GM21737 (cell line): Measurements from ENCODE around the gene TMCC2.
"Not testable (repeated sequence)": the region's sequence is repeated elsewhere in the genome, so short reads cannot be mapped to it uniquely, and the experiment has no call there.

Experiments
- ATAC-seq: cut with Tn5 transposase; IDR thresholded peaks from one replicate; pipeline ENCODE4 v1.9.1; 2021; ENCODE audit warnings: mild to moderate bottlenecking, moderate library complexity; ENCODE audit not compliant: unreplicated experiment

The TMCC2 gene

GRCh38 chr1:205211839-205212536, 15.8 kb upstream of the TMCC2 start:
- ATAC-seq, result peak; percentile 35

DNA sequence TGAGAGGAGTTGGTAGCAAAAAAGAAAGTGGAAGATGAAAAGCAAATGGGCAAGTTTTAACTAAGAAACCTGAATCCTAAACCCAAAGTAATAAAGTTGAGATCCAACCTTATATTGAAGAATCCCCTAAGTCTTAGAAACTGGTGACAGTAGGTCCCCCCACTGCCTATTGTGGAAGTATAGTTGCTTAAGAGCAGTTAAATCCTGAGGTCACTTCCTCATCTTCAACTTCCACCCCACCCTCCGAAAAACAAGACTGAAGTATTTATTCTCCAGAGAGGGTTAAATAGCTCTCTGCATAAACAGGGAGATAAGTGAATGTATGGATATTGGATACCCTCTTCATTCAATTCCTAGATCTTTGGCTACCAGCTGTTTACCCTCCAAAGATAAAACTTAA, 13.0 kb upstream of the TMCC2 start:
- ATAC-seq, result no peak

- no peak for ATAC-seq
These were observed 11.2 kb upstream of the TMCC2 start for GRCh38 chr1:205216588-205216987.

DNA sequence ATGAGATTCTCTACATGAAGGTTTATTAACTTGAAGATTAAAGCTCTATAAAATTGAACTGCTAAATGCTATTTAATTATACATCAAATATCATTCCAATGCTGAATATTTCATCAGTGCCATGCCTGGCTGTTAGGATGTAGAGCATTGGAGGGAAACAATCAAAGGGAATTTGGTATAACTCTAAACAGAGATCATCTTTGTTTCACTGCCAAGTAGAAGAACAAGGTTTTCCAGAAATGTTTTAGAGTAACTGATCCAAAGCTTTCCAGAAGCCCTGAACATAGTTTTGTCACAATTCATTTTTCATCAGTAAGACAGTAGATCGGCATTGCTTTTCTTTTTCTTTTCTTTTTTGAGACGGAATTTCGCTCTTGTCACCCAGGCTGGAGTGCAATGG, 10.3 kb upstream of the TMCC2 start:
- no peak for ATAC-seq

DNA sequence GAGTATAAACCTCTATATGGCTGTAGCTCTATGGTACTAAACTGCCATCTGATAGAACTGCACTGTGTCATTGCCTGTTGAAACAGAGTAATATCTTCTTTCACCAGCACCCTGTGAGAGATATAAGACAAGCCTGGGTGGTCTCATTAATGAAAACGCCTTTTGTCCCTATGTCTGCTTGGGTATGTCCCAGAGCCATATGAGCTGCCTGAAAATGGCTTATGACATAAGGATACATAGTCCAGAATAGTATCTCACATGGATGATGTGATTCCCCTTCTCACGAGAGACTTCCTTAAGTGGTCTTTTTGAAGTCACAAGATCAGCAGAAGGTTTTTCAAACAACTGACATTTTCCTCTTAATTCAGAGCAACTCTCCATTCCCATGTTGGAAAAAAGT, 7.3 kb upstream of the TMCC2 start:
- no peak for ATAC-seq

GRCh38 chr1:205224736-205225135, 3.0 kb upstream of the TMCC2 start:
- no peak for ATAC-seq

DNA sequence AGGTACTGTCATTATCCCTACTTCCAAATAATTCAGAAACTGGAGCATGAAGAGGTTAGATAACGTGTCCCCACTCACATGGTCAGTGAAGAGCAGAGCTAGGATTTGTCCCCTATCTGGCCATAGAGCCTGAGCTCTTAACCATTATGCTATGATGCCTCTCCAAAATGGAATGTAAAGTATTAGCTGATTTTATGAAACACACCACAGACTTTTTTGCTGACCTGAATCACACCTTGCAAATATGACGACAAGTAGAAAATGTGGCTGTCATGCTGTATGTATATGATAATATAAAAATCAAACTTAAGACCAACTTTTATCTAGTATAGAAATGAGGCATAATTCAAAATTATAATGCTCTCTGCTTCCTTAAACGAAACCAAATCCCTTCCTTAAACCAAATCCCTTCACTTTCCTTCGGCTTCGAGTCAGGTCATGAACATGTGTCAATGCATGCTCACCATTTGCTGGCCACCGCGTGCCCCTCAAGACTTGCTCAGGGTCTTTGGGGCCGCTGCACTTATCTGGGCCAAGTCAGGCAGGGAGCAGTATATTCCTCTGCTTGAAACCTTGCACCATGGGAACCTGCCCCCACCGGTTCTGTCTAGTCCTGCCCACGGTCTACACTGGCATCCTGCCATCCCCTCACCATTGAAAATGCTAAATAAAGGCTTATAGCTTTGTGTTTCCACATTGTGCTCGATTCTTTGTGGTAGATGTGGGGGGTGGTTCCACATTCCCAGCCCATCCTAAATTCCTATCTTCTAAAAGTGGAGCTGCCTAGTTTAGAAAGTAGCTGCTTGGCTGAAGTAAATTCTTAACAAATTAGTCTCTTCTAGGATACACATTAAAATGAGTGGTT, 1.6 kb upstream of the TMCC2 start:
- no peak for ATAC-seq

- no peak for ATAC-seq
These were observed 720 bp upstream of the TMCC2 start for GRCh38 chr1:205226868-205227583.

- peak; percentile 22 for ATAC-seq
These were observed 361 bp downstream of the TMCC2 start for GRCh38 chr1:205228093-205228521.

DNA sequence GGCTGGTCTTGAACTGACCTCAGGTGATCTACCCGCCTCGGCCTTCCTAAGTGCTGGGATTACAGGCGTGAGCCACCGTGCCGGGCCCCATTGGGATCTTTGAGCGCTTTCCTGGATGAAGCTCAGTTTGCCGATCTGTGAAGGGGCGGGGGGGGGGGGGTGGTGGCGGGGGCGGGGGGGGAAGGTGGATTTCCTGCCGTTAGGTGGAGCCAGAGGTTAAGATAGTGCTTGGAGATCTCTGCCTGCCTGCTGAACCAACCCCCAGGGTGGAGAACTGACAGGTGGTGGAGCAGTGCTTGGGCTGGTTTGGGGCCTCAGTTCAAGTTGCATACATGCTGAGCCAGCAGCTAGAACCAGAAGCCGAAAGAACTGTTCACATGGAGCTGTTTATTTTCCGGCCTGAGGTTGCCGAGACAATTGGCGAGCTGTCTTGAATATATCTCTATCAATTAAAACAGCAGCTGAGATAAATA, 1.7 kb downstream of the TMCC2 start:
- no peak for ATAC-seq

DNA sequence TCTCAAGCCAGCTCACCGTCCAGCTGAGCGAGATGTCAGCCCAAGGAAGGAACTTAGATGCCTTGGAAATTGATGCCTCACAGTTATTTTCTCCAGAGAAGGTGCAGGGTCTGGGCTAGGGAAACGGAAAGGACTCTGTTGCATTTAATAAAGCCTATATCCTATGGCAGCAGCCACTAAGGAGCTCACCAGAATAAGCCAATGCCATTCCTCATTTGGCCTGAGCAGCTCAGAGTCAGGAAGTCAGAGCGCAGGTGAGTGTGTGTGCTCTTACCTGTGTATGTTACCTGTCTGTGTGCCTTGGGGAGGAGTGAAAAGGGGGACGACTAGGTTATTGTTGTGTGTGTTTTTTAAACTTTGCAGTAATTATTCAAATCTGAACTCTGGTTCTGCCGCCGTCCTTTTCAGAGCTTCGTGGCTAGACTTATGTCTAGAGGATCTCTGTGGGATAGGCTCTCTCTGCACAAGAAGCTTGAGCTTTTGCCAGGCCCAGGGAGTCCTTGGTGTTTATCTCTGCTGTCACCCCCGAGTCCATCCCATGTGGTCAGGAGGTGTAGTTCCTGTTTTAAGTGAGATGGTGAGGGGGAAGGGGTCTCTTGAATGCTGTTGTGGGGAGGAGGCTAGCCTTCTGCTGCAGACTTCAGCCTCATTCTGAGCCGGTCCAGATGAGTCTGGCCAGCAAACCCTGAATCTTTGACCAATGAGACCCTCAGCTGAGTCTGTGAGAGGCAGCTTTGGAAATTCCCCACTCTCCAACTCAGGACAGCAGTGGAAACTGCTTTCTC, 2.4 kb downstream of the TMCC2 start:
- ATAC-seq, result no peak

DNA sequence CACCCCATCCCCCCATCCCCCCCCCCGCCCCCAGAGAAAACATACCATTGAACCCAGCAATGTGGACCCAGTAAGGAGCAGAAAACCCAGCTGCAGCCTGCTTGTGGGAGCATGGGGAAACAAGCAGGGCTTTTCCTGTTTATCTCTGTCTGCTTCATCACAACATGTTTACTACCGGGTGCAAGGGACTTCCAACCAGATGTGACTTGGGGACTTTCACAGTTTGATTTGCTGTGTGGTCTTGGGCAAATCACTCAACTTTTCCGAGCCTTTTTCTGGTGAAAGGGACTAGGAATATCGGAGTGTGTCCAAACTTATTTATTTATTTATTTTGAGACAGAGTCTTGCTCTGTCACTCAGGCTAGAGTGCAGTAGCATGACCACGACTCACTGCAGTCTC, 3.2 kb downstream of the TMCC2 start:
- no peak for ATAC-seq

- no peak for ATAC-seq
These were observed 4.5 kb downstream of the TMCC2 start for GRCh38 chr1:205232127-205232820.

GRCh38 chr1:205232945-205233397, 5.2 kb downstream of the TMCC2 start:
- ATAC-seq, result no peak

GRCh38 chr1:205233986-205234385, 6.2 kb downstream of the TMCC2 start:
- ATAC-seq, result not testable (repeated sequence)

GRCh38 chr1:205235951-205236350, 8.2 kb downstream of the TMCC2 start:
- ATAC-seq, result no peak

GRCh38 chr1:205236526-205236925, 8.8 kb downstream of the TMCC2 start:
- ATAC-seq, result no peak

- ATAC-seq, result no peak
These were observed 9.3 kb downstream of the TMCC2 start for GRCh38 chr1:205236951-205237475.

DNA sequence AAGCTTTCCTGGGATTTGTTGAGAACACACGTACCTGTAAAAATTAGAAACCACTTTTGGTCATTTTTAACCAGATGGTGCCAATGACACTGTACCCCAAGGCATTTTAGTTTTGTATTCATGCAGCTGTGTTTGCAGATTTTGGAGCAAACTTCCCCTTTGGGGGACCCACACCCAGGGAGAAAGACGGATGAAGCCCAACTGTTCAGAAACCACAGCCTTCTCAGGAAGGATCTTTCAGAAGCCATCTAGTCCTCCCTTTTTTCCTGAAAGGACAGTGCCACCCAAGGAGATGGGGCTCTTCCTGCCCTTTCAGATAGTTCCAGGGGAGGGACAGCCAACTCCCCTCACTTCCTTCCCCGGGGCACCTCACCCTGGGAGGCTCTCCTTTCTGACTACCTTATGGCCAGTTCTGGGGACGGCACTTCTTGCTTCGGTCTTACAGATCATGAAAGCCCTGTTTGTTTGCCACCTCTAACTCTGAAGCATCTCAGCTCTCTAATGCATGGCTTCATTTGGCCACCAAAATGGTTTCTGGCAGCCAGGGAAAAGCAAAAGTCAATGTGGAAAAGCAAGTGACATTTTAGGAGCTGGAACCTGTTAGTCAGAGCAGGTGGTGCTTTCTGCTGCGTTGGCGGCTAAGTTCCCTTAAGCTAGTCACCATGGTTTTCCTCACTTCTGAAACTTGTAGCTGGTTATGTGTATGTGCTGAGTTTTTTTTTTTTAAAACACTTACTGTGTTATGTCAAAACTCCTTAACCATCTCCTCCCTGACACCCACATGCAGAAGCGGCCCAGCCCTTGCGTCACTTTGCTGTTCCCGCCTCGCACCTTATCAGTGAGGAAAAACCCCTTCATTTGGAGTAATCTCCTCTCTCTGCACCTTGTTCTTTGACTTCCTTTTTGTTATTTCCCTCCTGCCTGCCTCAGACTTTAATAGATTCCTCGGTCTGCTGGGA, 10.1 kb downstream of the TMCC2 start:
- ATAC-seq, result no peak
